ENCODE results near the gene LHFPL6.

LHFPL6 gene

GRCh38 chr13:39330504-39330903 lies 272.5 kb downstream of the LHFPL6 start:
- H3K27me3 ChIP-seq (ENCODE audit: insufficient read depth, poor library complexity, severe bottlenecking), result no peaks in the 10 kb centered on the region
- DNase-seq (ENCODE audit: low spot score) (no peak), ATAC-seq (ENCODE audit: low read depth) (no peak)
- no peak for TF ChIP-seq CTCF (IDR thresholded peaks at IDR 0.05; ENCODE audit: poor library complexity, severe bottlenecking)
- no peaks in the 10 kb centered on the region for H3K36me3 ChIP-seq (ENCODE audit: low read depth)
- no peak overlapping the region for H3K27ac ChIP-seq (ENCODE audit: poor library complexity, severe bottlenecking)
- no peaks in the 10 kb centered on the region for H3K9me3 ChIP-seq (ENCODE audit: severe bottlenecking)
- no peaks in the 10 kb centered on the region for H3K4me1 ChIP-seq (ENCODE audit: insufficient read depth, poor library complexity, severe bottlenecking)
- H3K4me3 ChIP-seq (ENCODE audit: severe bottlenecking), result no peak overlapping the region

GRCh38 chr13:39329182-39329639 lies 273.8 kb downstream of the LHFPL6 start:
- Histone ChIP-seq H3K4me1 (ENCODE audit: insufficient read depth, poor library complexity, severe bottlenecking) (no peaks in the 10 kb centered on the region), H3K27me3 (ENCODE audit: insufficient read depth, poor library complexity, severe bottlenecking) (no peaks in the 10 kb centered on the region), H3K4me3 (ENCODE audit: severe bottlenecking) (no peak overlapping the region), H3K9me3 (ENCODE audit: severe bottlenecking) (no peaks in the 10 kb centered on the region), H3K36me3 (ENCODE audit: low read depth) (no peaks in the 10 kb centered on the region), H3K27ac (ENCODE audit: poor library complexity, severe bottlenecking) (no peak overlapping the region)
- DNase-seq (ENCODE audit: low spot score) (no peak), ATAC-seq (ENCODE audit: low read depth) (no peak)
- no peak for TF ChIP-seq CTCF (IDR thresholded peaks at IDR 0.05; ENCODE audit: poor library complexity, severe bottlenecking)

- ATAC-seq (ENCODE audit: low read depth) (no peak), DNase-seq (ENCODE audit: low spot score) (no peak)
- no peaks in the 10 kb centered on the region for H3K27me3 ChIP-seq (ENCODE audit: insufficient read depth, poor library complexity, severe bottlenecking)
- no peak overlapping the region for H3K4me3 ChIP-seq (ENCODE audit: severe bottlenecking)
- no peak for TF ChIP-seq CTCF (IDR thresholded peaks at IDR 0.05; ENCODE audit: poor library complexity, severe bottlenecking)
- no peak overlapping the region for H3K27ac ChIP-seq (ENCODE audit: poor library complexity, severe bottlenecking)
- no peaks in the 10 kb centered on the region for H3K36me3 ChIP-seq (ENCODE audit: low read depth)
- no peaks in the 10 kb centered on the region for H3K4me1 ChIP-seq (ENCODE audit: insufficient read depth, poor library complexity, severe bottlenecking)
- H3K9me3 ChIP-seq (ENCODE audit: severe bottlenecking), result no peaks in the 10 kb centered on the region
Observed at GRCh38 chr13:39327172-39327479, 275.9 kb downstream of the LHFPL6 start.

- Histone ChIP-seq H3K27me3 (ENCODE audit: insufficient read depth, poor library complexity, severe bottlenecking) (no peaks in the 10 kb centered on the region), H3K9me3 (ENCODE audit: severe bottlenecking) (no peaks in the 10 kb centered on the region), H3K4me3 (ENCODE audit: severe bottlenecking) (no peak overlapping the region), H3K27ac (ENCODE audit: poor library complexity, severe bottlenecking) (no peak overlapping the region), H3K36me3 (ENCODE audit: low read depth) (no peaks in the 10 kb centered on the region), H3K4me1 (ENCODE audit: insufficient read depth, poor library complexity, severe bottlenecking) (no peaks in the 10 kb centered on the region)
- no peak for TF ChIP-seq CTCF (IDR thresholded peaks at IDR 0.05; ENCODE audit: poor library complexity, severe bottlenecking)
- ATAC-seq (ENCODE audit: low read depth), result no peak
- DNase-seq (ENCODE audit: low spot score), result no peak
Observed at GRCh38 chr13:39326469-39327171, 276.4 kb downstream of the LHFPL6 start.

- Histone ChIP-seq H3K27ac (ENCODE audit: poor library complexity, severe bottlenecking) (no peak overlapping the region), H3K27me3 (ENCODE audit: insufficient read depth, poor library complexity, severe bottlenecking) (no peaks in the 10 kb centered on the region), H3K4me3 (ENCODE audit: severe bottlenecking) (no peak overlapping the region), H3K9me3 (ENCODE audit: severe bottlenecking) (no peaks in the 10 kb centered on the region), H3K36me3 (ENCODE audit: low read depth) (no peaks in the 10 kb centered on the region), H3K4me1 (ENCODE audit: insufficient read depth, poor library complexity, severe bottlenecking) (no peaks in the 10 kb centered on the region)
- DNase-seq (ENCODE audit: low spot score) (no peak), ATAC-seq (ENCODE audit: low read depth) (no peak)
- no peak for TF ChIP-seq CTCF (IDR thresholded peaks at IDR 0.05; ENCODE audit: poor library complexity, severe bottlenecking)
Observed at GRCh38 chr13:39324806-39325311, 278.1 kb downstream of the LHFPL6 start.
